Liver (tissue), 9 donors: Measurements from ENCODE around the gene IL37. TPM values are rescaled to one million over a fixed set of nuclear protein-coding genes. Genes with fewer than 3 reads are reported as not detected.
A peak's percentile ranks its signal among the peaks of the same experiment; 100 is the strongest.

Experiments used
- DNase-seq: peaks from one replicate; pipeline ENCODE4 v3.0.0-alpha.2; 2017; ENCODE audit warnings: low spot score
- H3K27ac ChIP-seq, 2 donors: one replicate each; pipeline ENCODE4 v1.7.0; 2013; ENCODE audit warnings: inconsistent platforms in 2 of 2, low read length in 2 of 2, control low read depth in 1 of 2, low read depth in 1 of 2, mild to moderate bottlenecking in 1 of 2
- H3K27me3 ChIP-seq, 4 donors: one replicate each; pipeline versions ENCODE4 v1.6.1 to v1.7.0; 2013; ENCODE audit warnings: low read length in 3 of 4, inconsistent platforms in 1 of 4, mild to moderate bottlenecking in 1 of 4, moderate library complexity in 1 of 4; ENCODE audit not compliant: control insufficient read depth in 4 of 4, insufficient read depth in 4 of 4
- H3K36me3 ChIP-seq, 4 donors: one replicate each; pipeline versions ENCODE4 v1.6.1 to v1.7.0; 2013; ENCODE audit warnings: low read length in 3 of 4, mild to moderate bottlenecking in 3 of 4, low read depth in 1 of 4, moderate library complexity in 1 of 4; ENCODE audit not compliant: control insufficient read depth in 4 of 4, insufficient read depth in 3 of 4
- H3K4me1 ChIP-seq, 4 donors: one replicate each; pipeline versions ENCODE4 v1.6.1 to v1.7.0; 2013; ENCODE audit warnings: low read length in 3 of 4, mild to moderate bottlenecking in 3 of 4, moderate library complexity in 1 of 4; ENCODE audit not compliant: control insufficient read depth in 4 of 4, insufficient read depth in 4 of 4
- H3K4me3 ChIP-seq, 3 donors: one replicate each; pipeline versions ENCODE4 v1.6.1 to v1.7.0; 2013; ENCODE audit warnings: low read length in 3 of 3, control low read depth in 1 of 3, low read depth in 1 of 3, mild to moderate bottlenecking in 1 of 3
- H3K9ac ChIP-seq, 2 donors: one replicate each; pipeline ENCODE4 v1.7.0; 2013; ENCODE audit warnings: low read length in 2 of 2, mild to moderate bottlenecking in 2 of 2, moderate library complexity in 2 of 2, control low read depth in 1 of 2, low read depth in 1 of 2
- H3K9me3 ChIP-seq, 4 donors: one replicate each; pipeline versions ENCODE4 v1.6.1 to v1.7.0; 2013; ENCODE audit warnings: low read length in 3 of 4; ENCODE audit not compliant: control insufficient read depth in 4 of 4
- CTCF ChIP-seq: fragments of 150-350 bp; IDR thresholded peaks from 2 replicates; pipeline ENCODE4 v1.5.1; 2017; ENCODE audit warnings: improper control_type of control experiment, low read depth, low read length; ENCODE audit not compliant: missing input control
- EGR1 ChIP-seq, 2 donors: IDR thresholded peaks; 2 replicates each; pipeline ENCODE4 v1.6.1; 2016 to 2018; ENCODE audit warnings: antibody characterized with exemption in 2 of 2, low read depth in 2 of 2
- FOXA1 ChIP-seq: IDR thresholded peaks from 2 replicates; pipeline ENCODE4 v1.6.1; 2016; ENCODE audit warnings: antibody characterized with exemption
- FOXA2 ChIP-seq: IDR thresholded peaks from 2 replicates; pipeline ENCODE4 v1.6.1; 2016; ENCODE audit warnings: antibody characterized with exemption
- GABPA ChIP-seq, 2 donors: IDR thresholded peaks in 1 of 2; conservative IDR thresholded peaks in 1 of 2; 2 replicates each; pipeline ENCODE4 v1.6.1; 2016; ENCODE audit warnings: antibody characterized with exemption in 2 of 2, mild to moderate bottlenecking in 1 of 2, moderate library complexity in 1 of 2
- HNF4A ChIP-seq, 2 donors: conservative IDR thresholded peaks; 2 replicates each; pipeline ENCODE4 v1.6.1; 2016; ENCODE audit warnings: antibody characterized with exemption in 2 of 2, mild to moderate bottlenecking in 2 of 2
- HNF4G ChIP-seq: IDR thresholded peaks from 2 replicates; pipeline ENCODE4 v1.6.1; 2016; ENCODE audit warnings: antibody characterized with exemption
- JUND ChIP-seq, 2 donors: IDR thresholded peaks; 2 replicates each; pipeline ENCODE4 v1.6.1; 2016; ENCODE audit warnings: antibody characterized with exemption in 2 of 2
- MAX ChIP-seq: IDR thresholded peaks from 2 replicates; pipeline ENCODE4 v1.6.1; 2016; ENCODE audit warnings: antibody characterized with exemption
- RAD21 ChIP-seq, 2 donors: IDR thresholded peaks; 2 replicates each; pipeline ENCODE4 v1.6.1; 2016; ENCODE audit warnings: antibody characterized with exemption in 2 of 2, mild to moderate bottlenecking in 2 of 2
- REST ChIP-seq: IDR thresholded peaks from 2 replicates; pipeline ENCODE4 v1.6.1; 2016; ENCODE audit warnings: antibody characterized with exemption, mild to moderate bottlenecking
- RXRA ChIP-seq, 2 donors: IDR thresholded peaks; 2 replicates each; pipeline ENCODE4 v1.6.1; 2017 to 2018; ENCODE audit warnings: antibody characterized with exemption in 2 of 2, mild to moderate bottlenecking in 1 of 2
- SP1 ChIP-seq: IDR thresholded peaks from 2 replicates; pipeline ENCODE4 v1.6.1; 2018; ENCODE audit warnings: antibody characterized with exemption, mild to moderate bottlenecking
- TAF1 ChIP-seq: conservative IDR thresholded peaks from 2 replicates; pipeline ENCODE4 v1.6.1; 2016; ENCODE audit warnings: antibody characterized with exemption, mild to moderate bottlenecking
- ZBTB33 ChIP-seq: IDR thresholded peaks from 2 replicates; pipeline ENCODE4 v1.6.1; 2016; ENCODE audit warnings: antibody characterized with exemption
- WGBS: extraction: QIAGEN DNeasy Blood & Tissue Kit; methylation state at CpG from one replicate; pipeline ENCODE4 v1.1.7; 2013; 5-methylcytosine and 5-hydroxymethylcytosine counted together
- polyA plus RNA-seq, 2 donors: library from polyadenylated mRNA; stranded (reverse) in 1 of 2; unstranded in 1 of 2; fragments of 200-250 nt in 1 of 2; fragments of >200 nt in 1 of 2; fragmentation: Nextera tagmentation in 1 of 2; extraction: Ambion mirVana in 1 of 2; gene quantifications; one replicate each; pipeline versions ENCODE4 v1.2.1 to v1.2.3, GENCODE V29; 2013 to 2015
- total RNA-seq, 2 donors: library from RNA; depleted of rRNA; stranded (reverse); fragments of >200 nt; gene quantifications; one replicate each; pipeline ENCODE4 v1.2.3, GENCODE V29; 2014
- donor health status: healthy.
- donor health status: healthy.
- donor health status: healthy.
- donor health status: healthy.
- donor health status: healthy.

The IL37 gene
- total and polyA plus RNA-seq, 4 donors = not detected

- WGBS = 63% methylated on average over 4 of the region's 4 CpGs
- H3K27me3 ChIP-seq = no peaks in the 10 kb centered on the region
- DNase-seq = peak; percentile 8
- no peaks in the 10 kb centered on the region for H3K4me1 ChIP-seq
- no peak for TF ChIP-seq HNF4G
- no peak for TF ChIP-seq CTCF
- no peak for TF ChIP-seq MAX
- no peak for TF ChIP-seq TAF1
- no peak for TF ChIP-seq HNF4A (conservative IDR thresholded peaks at IDR 0.05)
- no peak for TF ChIP-seq RXRA (IDR thresholded peaks at IDR 0.05)
- no peak for TF ChIP-seq GABPA (IDR thresholded peaks at IDR 0.05 in 1 of 2, conservative IDR thresholded peaks at IDR 0.05 in 1 of 2)
- no peak for TF ChIP-seq RAD21 (IDR thresholded peaks at IDR 0.05)
- TF ChIP-seq REST = no peak
- no peak for TF ChIP-seq EGR1 (IDR thresholded peaks at IDR 0.05; ENCODE audit: low read depth in 2 of 2)
- no peak for TF ChIP-seq JUND (IDR thresholded peaks at IDR 0.05)
- no peak for TF ChIP-seq SP1
- no peak for TF ChIP-seq FOXA2
- TF ChIP-seq FOXA1 = no peak
- H3K9me3 ChIP-seq = no peaks in the 10 kb centered on the region
- H3K9ac ChIP-seq = no peak overlapping the region
- no peak overlapping the region for H3K27ac ChIP-seq
- H3K36me3 ChIP-seq = no peaks in the 10 kb centered on the region
- no peak overlapping the region for H3K4me3 ChIP-seq
These were observed 10.1 kb downstream of the IL37 start for GRCh38 chr2:112920923-112921532.

- Histone ChIP-seq H3K9me3 (no peaks in the 10 kb centered on the region), H3K36me3 (no peaks in the 10 kb centered on the region), H3K27me3 (no peaks in the 10 kb centered on the region), H3K4me1 (no peaks in the 10 kb centered on the region), H3K4me3 (no peak overlapping the region), H3K9ac (no peak overlapping the region), H3K27ac (no peak overlapping the region)
- TF ChIP-seq HNF4A (conservative IDR thresholded peaks at IDR 0.05) (peak; percentile 72 to 83), ZBTB33 (no peak), HNF4G (peak; percentile 47), SP1 (peak; percentile 49), RXRA (IDR thresholded peaks at IDR 0.05) (peak in 1 of 2 donors; percentile 13)
- DNase-seq = no peak
- WGBS = 47% methylated on average over 1 of the region's 1 CpG
These were observed 11.0 kb downstream of the IL37 start for GRCh38 chr2:112921982-112922381.
